Epithelial cell of proximal tubule (primary cell): Measurements from ENCODE around the gene CLEC16A. TPM values are rescaled to one million over a fixed set of nuclear protein-coding genes. Genes with fewer than 3 reads are reported as not detected.

ENCODE experiments used
- DNase-seq: peaks from one replicate; pipeline ENCODE4 v3.0.0-alpha.2; 2011; ENCODE audit warnings: low read depth
- H3K4me3 ChIP-seq: 2 replicates; pipeline ENCODE4 v1.5.1; 2011; ENCODE audit warnings: low read depth, mild to moderate bottlenecking, low read length
- CTCF ChIP-seq: conservative IDR thresholded peaks from 2 replicates; pipeline ENCODE4 v1.5.1; 2012; ENCODE audit warnings: low read depth, mild to moderate bottlenecking, low read length
- total RNA-seq: library from RNA; depleted of rRNA; stranded (reverse); fragments of >200 nt; gene quantifications from 2 replicates; pipeline ENCODE4 v1.2.3, GENCODE V29; 2015

CLEC16A gene
- total RNA-seq, 1 donor from 2014 or later = 15.6 TPM

GRCh38 chr16:10942352-10943063 is 1.9 kb upstream of the CLEC16A start, which contains the start of gene DEXI:
DEXI (minus strand) TSS chr16:10942468; CDS start chr16:10942005, 463 bp downstream.
- peak within 1 kb of the TSS; percentile 65 for H3K4me3 ChIP-seq
- peak; percentile 2 for TF ChIP-seq CTCF
- DNase-seq = no peak

- DNase-seq = peak; percentile 50
- no peak for TF ChIP-seq CTCF
- peak overlapping the region; percentile 65 for H3K4me3 ChIP-seq
Measured at GRCh38 chr16:10943064-10943353, 1.4 kb upstream of the CLEC16A start.

- H3K4me3 ChIP-seq = peak overlapping the region; percentile 94
- no peak for DNase-seq
- TF ChIP-seq CTCF = no peak
Measured at GRCh38 chr16:10945065-10945787, 862 bp downstream of the CLEC16A start.

GRCh38 chr16:10946308-10946707 is 1.9 kb downstream of the CLEC16A start:
- peak overlapping the region; percentile 94 for H3K4me3 ChIP-seq
- DNase-seq = no peak
- no peak for TF ChIP-seq CTCF

GRCh38 chr16:10947211-10947787 is 2.9 kb downstream of the CLEC16A start:
- no peak for DNase-seq
- no peak for TF ChIP-seq CTCF
- H3K4me3 ChIP-seq = no peak overlapping the region

- TF ChIP-seq CTCF = no peak
- no peak for DNase-seq
- H3K4me3 ChIP-seq = no peak overlapping the region
Measured at GRCh38 chr16:10949424-10949970, 5.1 kb downstream of the CLEC16A start.
